BJ (cell line): ENCODE measurements around the gene IFNL3. TPM values are rescaled to one million over a fixed set of nuclear protein-coding genes. Genes with fewer than 3 reads are reported as not detected.
"Not testable (repeated sequence)": the region's sequence is repeated elsewhere in the genome, so short reads cannot be mapped to it uniquely, and the experiment has no call there.

Experiments used
- CTCF ChIA-PET: fragments of 350-600 bp; formaldehyde crosslinking; extraction: SDS; loops from one replicate; lab custom pipeline; 2021; ENCODE audit warnings: antibody characterized with exemption, inconsistent platforms; lab: Yijun Ruan, JAX
- POLR2A ChIA-PET: fragments of 300-600 bp; sonication (Branson Sonifier 250); formaldehyde crosslinking; extraction: SDS; loops from one replicate; lab custom pipeline; 2021; ENCODE audit warnings: antibody characterized with exemption; lab: Charles Lee
- DNase-seq: peaks from one replicate; pipeline ENCODE4 v3.0.0-alpha.2; 2011; ENCODE audit warnings: low read depth
- H3K27me3 ChIP-seq: 2 replicates; pipeline ENCODE4 v1.6.0; 2011; ENCODE audit warnings: low read length; ENCODE audit not compliant: control insufficient read depth, insufficient read depth
- H3K36me3 ChIP-seq: 2 replicates; pipeline ENCODE4 v1.5.1; 2011; ENCODE audit warnings: low read length; ENCODE audit not compliant: control insufficient read depth, insufficient read depth
- H3K4me3 ChIP-seq: 2 replicates; pipeline ENCODE4 v1.5.1; 2011; ENCODE audit warnings: low read depth, mild to moderate bottlenecking, control low read depth, low read length
- CTCF ChIP-seq: IDR thresholded peaks from 2 replicates; pipeline ENCODE4 v1.5.1; 2011; ENCODE audit warnings: low read depth, mild to moderate bottlenecking, control low read depth, inconsistent platforms, low read length, moderate library complexity; ENCODE audit not compliant: insufficient read depth
- polyA plus RNA-seq: library from polyadenylated mRNA; depleted of rRNA; stranded (reverse); fragments of >200 nt; gene quantifications from 2 replicates; pipeline ENCODE4 v1.2.3, GENCODE V29; 2011

The IFNL3 gene
- polyA plus RNA-seq, 1 experiment, result not detected

GRCh38 chr19:39218230-39219007, 26.4 kb downstream of the IFNL3 start:
- no peak for DNase-seq
- no peak for TF ChIP-seq CTCF
- no peak overlapping the region for H3K4me3 ChIP-seq
- CTCF ChIA-PET, result no interaction called here
- POLR2A ChIA-PET, result no interaction called here
- 0 out of 2 replicates have a peak, but pooled peaks cover 2% of the 10 kb centered on the region for H3K27me3 ChIP-seq
- no peaks in the 10 kb centered on the region for H3K36me3 ChIP-seq

- Histone ChIP-seq H3K27me3 (0 out of 2 replicates have a peak, but pooled peaks cover 2% of the 10 kb centered on the region), H3K36me3 (no peaks in the 10 kb centered on the region), H3K4me3 (no peak overlapping the region)
- CTCF ChIA-PET, result interaction anchor here (1.2 kb wide), 1 partner anchor 95 kb away, joined by 3 read pairs; no protein-coding TSS in a partner anchor
- no peak for TF ChIP-seq CTCF
- DNase-seq, result no peak
- POLR2A ChIA-PET, result no interaction called here
Observed at GRCh38 chr19:39217094-39217493, 27.7 kb downstream of the IFNL3 start.

- H3K36me3 ChIP-seq, H3K4me3 ChIP-seq, POLR2A ChIA-PET, DNase-seq, H3K27me3 ChIP-seq: not testable (repeated sequence)
- CTCF ChIA-PET, result interaction anchor here (0.6 kb wide), 1 partner anchor 105 kb away, joined by 3 read pairs; no protein-coding TSS in a partner anchor
Observed at GRCh38 chr19:39215323-39215722, 29.5 kb downstream of the IFNL3 start.

GRCh38 chr19:39212375-39212742, 32.4 kb downstream of the IFNL3 start:
- Histone ChIP-seq H3K36me3 (no peaks in the 10 kb centered on the region), H3K27me3 (0 out of 2 replicates have a peak, but pooled peaks cover 3% of the 10 kb centered on the region), H3K4me3 (no peak overlapping the region)
- peak; percentile 22; the same call in 1 of the 2 replicates for TF ChIP-seq CTCF
- ChIA-PET POLR2A (no interaction called here), CTCF (no interaction called here)
- no peak for DNase-seq

GRCh38 chr19:39211731-39212374, 33.0 kb downstream of the IFNL3 start:
- ChIA-PET POLR2A (no interaction called here), CTCF (no interaction called here)
- DNase-seq, result no peak
- no peak for TF ChIP-seq CTCF
- Histone ChIP-seq H3K36me3 (no peaks in the 10 kb centered on the region), H3K4me3 (no peak overlapping the region), H3K27me3 (peaks cover 3% of the 10 kb centered on the region; the same call in 1 of the 2 replicates)
